Endothelial cell of umbilical vein (primary cell): ENCODE results near the gene SRRM3. TPM values are rescaled to one million over a fixed set of nuclear protein-coding genes. Genes with fewer than 3 reads are reported as not detected.

ENCODE experiments used
- BruUV-seq: library from RNA; stranded (reverse); fragments of 400-500 nt; replicated peaks from 2 replicates; lab custom pipeline; 2021; lab: Mats Ljungman, UMichigan
- CTCF ChIA-PET: fragments of 300-600, 350-600 bp; sonication (Branson Sonifier 250); formaldehyde crosslinking; loops from one replicate; lab custom pipeline; 2021; ENCODE audit warnings: antibody characterized with exemption, inconsistent platforms; lab: Charles Lee
- POLR2A ChIA-PET: fragments of 300-600, 350-600 bp; sonication (Branson Sonifier 250); formaldehyde crosslinking; loops from one replicate; lab custom pipeline; 2021; ENCODE audit warnings: antibody characterized with exemption, inconsistent platforms; lab: Charles Lee
- DNase-seq: peaks from one replicate; pipeline ENCODE4 v3.0.0-alpha.2; 2011; ENCODE audit warnings: low read depth, low spot score
- FAIRE-seq: peaks from 2 replicates; lab custom pipeline; 2011; peaks lifted over from hg19 to GRCh38; lab: Jason Lieb, UNC
- H2AFZ ChIP-seq: 2 replicates; pipeline ENCODE4 v1.6.0; 2012; ENCODE audit warnings: low read depth, low read length, control low read depth, inconsistent platforms
- H3K27ac ChIP-seq: 2 replicates; pipeline ENCODE4 v1.5.1; 2011; ENCODE audit warnings: low read depth, mild to moderate bottlenecking, control low read depth, low read length, moderate library complexity; ENCODE audit not compliant: insufficient read depth
- H3K27me3 ChIP-seq, 2 experiments: 2 replicates each; pipeline versions ENCODE4 v1.6.0 to v1.6.1; 2011; ENCODE audit warnings: low read length in 2 of 2, mixed read lengths in 1 of 2; ENCODE audit not compliant: control insufficient read depth in 2 of 2, insufficient read depth in 2 of 2
- H3K36me3 ChIP-seq, 2 experiments: 2 replicates in 1 of 2; 3 replicates in 1 of 2; pipeline ENCODE4 v1.5.1; 2011; ENCODE audit warnings: low read length in 2 of 2, mild to moderate bottlenecking in 1 of 2, moderate library complexity in 1 of 2; ENCODE audit not compliant: control insufficient read depth in 2 of 2, insufficient read depth in 2 of 2; ENCODE audit errors: extremely low read depth in 1 of 2
- H3K4me1 ChIP-seq: 3 replicates; pipeline ENCODE4 v1.5.1; 2011; ENCODE audit warnings: mild to moderate bottlenecking, low read length; ENCODE audit not compliant: control insufficient read depth, insufficient read depth; ENCODE audit errors: extremely low read depth
- H3K4me2 ChIP-seq: 2 replicates; pipeline ENCODE4 v1.6.1; 2011; ENCODE audit warnings: low read length, control low read depth, mixed read lengths; ENCODE audit not compliant: insufficient read depth
- H3K4me3 ChIP-seq, 3 experiments: fragments of 200-600 bp in 1 of 3; sonication (generic), shearing (Covaris generic) in 1 of 3; replicated peaks in 1 of 3; 2 replicates each; pipeline ENCODE4 v1.5.1; 2011 to 2016; ENCODE audit warnings: control low read depth in 3 of 3, low read length in 3 of 3, mild to moderate bottlenecking in 2 of 3, inconsistent platforms in 1 of 3, low read depth in 1 of 3, moderate library complexity in 1 of 3; ENCODE audit not compliant: insufficient read depth in 1 of 3
- H3K79me2 ChIP-seq: 2 replicates; pipeline ENCODE4 v1.6.0; 2012; ENCODE audit warnings: low read length, inconsistent platforms; ENCODE audit not compliant: control insufficient read depth, insufficient read depth
- H3K9ac ChIP-seq: replicated peaks from 2 replicates; pipeline ENCODE3; 2011; ENCODE audit warnings: low read length, control low read depth; ENCODE audit not compliant: insufficient read depth; ENCODE audit errors: extremely low read depth
- H3K9me1 ChIP-seq: replicated peaks from 3 replicates; pipeline ENCODE4 v1.6.0; 2011; ENCODE audit warnings: mild to moderate bottlenecking, low read length; ENCODE audit not compliant: control insufficient read depth, insufficient read depth; ENCODE audit errors: extremely low read depth
- H3K9me3 ChIP-seq: replicated peaks from 2 replicates; pipeline ENCODE4 v1.5.1; 2012; ENCODE audit warnings: low read length, inconsistent platforms; ENCODE audit not compliant: control insufficient read depth, insufficient read depth
- H4K20me1 ChIP-seq: replicated peaks from 2 replicates; pipeline ENCODE3; 2011; ENCODE audit warnings: mild to moderate bottlenecking, low read length; ENCODE audit not compliant: control insufficient read depth, insufficient read depth; ENCODE audit errors: extremely low read depth
- CTCF ChIP-seq, 2 donors: IDR thresholded peaks; 1 replicate in 1 of 2; 2 replicates in 1 of 2; pipeline ENCODE4 v1.5.1; 2011; ENCODE audit warnings: low read length in 2 of 2, mild to moderate bottlenecking in 2 of 2, moderate library complexity in 2 of 2, control low read depth in 1 of 2, inconsistent platforms in 1 of 2, low read depth in 1 of 2; ENCODE audit not compliant: insufficient read depth in 1 of 2; ENCODE audit errors: extremely low read depth in 1 of 2
- EZH2 ChIP-seq: IDR thresholded peaks from 2 replicates; pipeline ENCODE4 v1.6.1; 2012; ENCODE audit warnings: borderline replicate concordance, low read depth, mild to moderate bottlenecking, moderate library complexity, low read length, inconsistent platforms; ENCODE audit not compliant: severe bottlenecking
- FOS ChIP-seq: IDR thresholded peaks from 2 replicates; pipeline ENCODE4 v1.6.1; 2011; ENCODE audit warnings: mild to moderate bottlenecking, low read length, moderate library complexity, borderline replicate concordance; ENCODE audit not compliant: insufficient read depth
- GATA2 ChIP-seq: IDR thresholded peaks from 2 replicates; pipeline ENCODE4 v1.7.0; 2011; ENCODE audit warnings: low read depth, mild to moderate bottlenecking, moderate library complexity, mixed read lengths, low read length; ENCODE audit not compliant: insufficient read length, insufficient read depth
- JUN ChIP-seq: IDR thresholded peaks from 2 replicates; pipeline ENCODE4 v1.6.1; 2011; ENCODE audit warnings: borderline replicate concordance, low read depth; ENCODE audit not compliant: insufficient read length, insufficient read depth
- dilution Hi-C: fragments of 300-500 bp; cut with MboI; formaldehyde crosslinking; loops from one replicate; pipeline ENCODE4 v1.15.0; 2019; ENCODE audit warnings: low sequenced_read_pairs; ENCODE audit not compliant: extremely low pct_ligation_motif_present
- intact Hi-C: fragments of 100-400 bp; cut with micrococcal nuclease; formaldehyde crosslinking; loops from one replicate; pipeline ENCODE4 v1.10.0; 2022
- polyA plus RNA-seq, 4 experiments: library from polyadenylated mRNA; depleted of rRNA in 3 of 4; stranded (reverse) in 3 of 4; unstranded in 1 of 4; fragments of >200 nt; gene quantifications; 2 replicates each; pipeline versions ENCODE4 v1.2.1 to v1.2.3, GENCODE V29; 2011 to 2012; ENCODE audit warnings: missing spikeins in 1 of 4
- total RNA-seq: library from RNA; stranded (reverse); gene quantifications from 2 replicates; pipeline ENCODE4 v1.2.3, GENCODE V29; 2021

The SRRM3 gene
- total and polyA plus RNA-seq, 2 donors (not counting 3 experiments of a cell fraction or from before 2014, with no cell fraction given), result 4.4 to 5.4 TPM

DNA sequence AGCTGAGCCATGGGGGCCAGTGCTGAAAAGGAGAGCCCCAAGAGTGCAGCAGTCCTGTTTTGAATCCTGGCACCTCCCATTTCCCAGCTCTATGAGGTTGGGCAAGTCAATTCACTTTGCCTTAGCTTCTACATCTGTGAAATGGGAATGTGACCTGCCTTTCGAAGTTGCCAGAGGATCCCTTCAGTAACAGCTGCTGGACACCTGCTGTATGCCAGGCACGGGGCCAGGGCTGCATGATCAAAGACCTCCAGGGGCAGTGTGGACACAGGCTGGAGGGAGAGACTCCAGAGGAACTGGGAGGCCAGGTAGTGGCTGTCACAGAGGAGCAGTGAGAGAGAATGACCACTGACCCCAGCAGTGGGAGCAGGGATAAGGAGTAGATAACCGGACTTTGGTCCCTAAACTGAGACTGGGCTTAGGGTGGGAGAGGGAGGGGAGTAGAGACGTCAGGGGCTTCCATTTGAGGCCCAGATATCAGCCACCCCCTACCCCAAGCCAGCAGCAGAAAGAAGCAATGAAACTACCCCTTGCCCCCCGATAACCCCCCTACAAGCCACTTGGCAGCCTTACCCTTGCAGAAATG, 45.2 kb downstream of the SRRM3 start:
- H3K4me3 ChIP-seq, result no peak overlapping the region
- H3K9me3 ChIP-seq, result no peaks in the 10 kb centered on the region
- ChIA-PET CTCF (interaction anchor here (2.2 kb wide), 1 partner anchor 16 kb away, joined by 6 read pairs; no protein-coding TSS in a partner anchor), POLR2A (no interaction called here)
- H3K4me2 ChIP-seq, result no peak overlapping the region
- no peaks in the 10 kb centered on the region for H3K36me3 ChIP-seq
- H3K4me1 ChIP-seq, result no peaks in the 10 kb centered on the region
- dilution Hi-C loops (no loop called here), intact Hi-C loops (no loop called here)
- no peak overlapping the region for H3K9ac ChIP-seq
- H2AFZ ChIP-seq, result no peak overlapping the region
- DNase-seq (no peak), FAIRE-seq (no peak)
- no peaks in the 10 kb centered on the region for H3K79me2 ChIP-seq
- peaks cover 0 to 2% of the 10 kb centered on the region in 2 experiments for H3K27me3 ChIP-seq
- TF ChIP-seq JUN (no peak), GATA2 (no peak)
- H3K27ac ChIP-seq, result no peak overlapping the region
- BruUV-seq, result no TSS peak
- no peaks in the 10 kb centered on the region for H3K9me1 ChIP-seq
- H4K20me1 ChIP-seq, result no peaks in the 10 kb centered on the region

- no peak for DNase-seq
- H3K9me3 ChIP-seq, result no peaks in the 10 kb centered on the region
- no peak overlapping the region for H3K27ac ChIP-seq
- TF ChIP-seq FOS (no peak), GATA2 (no peak), EZH2 (no peak), CTCF (IDR thresholded peaks at IDR 0.05; ENCODE audit: extremely low read depth in 1 of 2, insufficient read depth in 1 of 2, low read depth in 1 of 2, low read length in 2 of 2) (no peak)
- no TSS peak for BruUV-seq
- H3K36me3 ChIP-seq, result no peaks in the 10 kb centered on the region
- H3K4me2 ChIP-seq, result no peak overlapping the region
- no peaks in the 10 kb centered on the region for H3K79me2 ChIP-seq
- no peaks in the 10 kb centered on the region for H3K4me1 ChIP-seq
- peaks cover 0 to 2% of the 10 kb centered on the region in 2 experiments for H3K27me3 ChIP-seq
- H3K4me3 ChIP-seq, result no peak overlapping the region
- POLR2A ChIA-PET, result no interaction called here
- dilution Hi-C loops (no loop called here), intact Hi-C loops (no loop called here)
- no peaks in the 10 kb centered on the region for H4K20me1 ChIP-seq
- no peaks in the 10 kb centered on the region for H3K9me1 ChIP-seq
- no peak for FAIRE-seq
- H3K9ac ChIP-seq, result no peak overlapping the region
- CTCF ChIA-PET, result interaction anchor here (2.2 kb wide), 1 partner anchor 15 kb away, joined by 6 read pairs; no protein-coding TSS in a partner anchor
- no peak overlapping the region for H2AFZ ChIP-seq
These were observed 46.2 kb downstream of the SRRM3 start for GRCh38 chr7:76247938-76248337.
